ENCODE results near the gene ST7. TPM values are rescaled to one million over a fixed set of nuclear protein-coding genes. Genes with fewer than 3 reads are reported as not detected.

ST7 gene
- total RNA-seq, 2 experiments from 2014 or later = 5.9 to 9.2 TPM

GRCh38 chr7:117112640-117113039 lies 159.3 kb downstream of the ST7 start:
- no peaks in the 10 kb centered on the region for H3K27me3 Mint-ChIP-seq
- ATAC-seq (no peak), DNase-seq (no peak)
- ChIA-PET POLR2A (no interaction called here), CTCF (interaction anchor here (1.1 to 1.2 kb wide), 2 partner anchors 9 to 124 kb away, joined by 4 read pairs; no protein-coding TSS in a partner anchor)
- no peak overlapping the region for H3K27ac Mint-ChIP-seq
- peaks cover 7% of the 10 kb centered on the region for H3K36me3 Mint-ChIP-seq (ENCODE audit: low read depth)
- peaks cover 36% of the 10 kb centered on the region for H3K4me1 Mint-ChIP-seq (ENCODE audit: low read depth)
- peaks cover 2% of the 10 kb centered on the region for H3K9me3 Mint-ChIP-seq
- H3K4me3 Mint-ChIP-seq = no peak overlapping the region
- intact Hi-C loops (cut with micrococcal nuclease) = no loop called here
- no peak for TF ChIP-seq CTCF (IDR thresholded peaks at IDR 0.05)

GRCh38 chr7:117113871-117114270 lies 160.6 kb downstream of the ST7 start:
- no peak for ATAC-seq
- Mint-ChIP-seq H3K36me3 (ENCODE audit: low read depth) (peaks cover 4% of the 10 kb centered on the region), H3K27ac (no peak overlapping the region), H3K9me3 (no peaks in the 10 kb centered on the region), H3K4me3 (no peak overlapping the region), H3K4me1 (ENCODE audit: low read depth) (peaks cover 28% of the 10 kb centered on the region), H3K27me3 (no peaks in the 10 kb centered on the region)
- ChIA-PET POLR2A (no interaction called here), CTCF (interaction anchor here (1.8 to 14.8 kb wide), 2 partner anchors 46 to 128 kb away, joined by 4 to 307 read pairs; no protein-coding TSS in a partner anchor)
- no peak for DNase-seq
- no peak for TF ChIP-seq CTCF (IDR thresholded peaks at IDR 0.05)
- intact Hi-C loops (cut with micrococcal nuclease) = no loop called here

GRCh38 chr7:117114272-117114671 lies 161.0 kb downstream of the ST7 start:
- no peaks in the 10 kb centered on the region for H3K9me3 Mint-ChIP-seq
- POLR2A ChIA-PET = no interaction called here
- ATAC-seq (no peak), DNase-seq (no peak)
- no peak for TF ChIP-seq CTCF (IDR thresholded peaks at IDR 0.05)
- peaks cover 24% of the 10 kb centered on the region for H3K4me1 Mint-ChIP-seq (ENCODE audit: low read depth)
- no peak overlapping the region for H3K4me3 Mint-ChIP-seq
- no peaks in the 10 kb centered on the region for H3K27me3 Mint-ChIP-seq
- intact Hi-C loops (cut with micrococcal nuclease) = no loop called here
- H3K36me3 Mint-ChIP-seq (ENCODE audit: low read depth) = peaks cover 2% of the 10 kb centered on the region
- CTCF ChIA-PET = interaction anchor here (0.6 to 14.8 kb wide), 5 partner anchors 13 to 184 kb away, joined by 3 to 307 read pairs (median 4); no protein-coding TSS in a partner anchor
- no peak overlapping the region for H3K27ac Mint-ChIP-seq

- ChIA-PET POLR2A (no interaction called here), CTCF (interaction anchor here (1.2 to 14.8 kb wide), 5 partner anchors 11 to 185 kb away, joined by 3 to 307 read pairs (median 8); no protein-coding TSS in a partner anchor)
- ATAC-seq = no peak
- H3K9me3 Mint-ChIP-seq = no peaks in the 10 kb centered on the region
- no peak for DNase-seq
- H3K27me3 Mint-ChIP-seq = no peaks in the 10 kb centered on the region
- no peak overlapping the region for H3K4me3 Mint-ChIP-seq
- intact Hi-C loops (cut with micrococcal nuclease) = loop anchor here (5.0 kb wide), 1 partner anchor 129 kb away; no protein-coding TSS in a partner anchor
- no peaks in the 10 kb centered on the region for H3K36me3 Mint-ChIP-seq (ENCODE audit: low read depth)
- peaks cover 10% of the 10 kb centered on the region for H3K4me1 Mint-ChIP-seq (ENCODE audit: low read depth)
- no peak overlapping the region for H3K27ac Mint-ChIP-seq
- TF ChIP-seq CTCF (IDR thresholded peaks at IDR 0.05) = no peak
Observed at GRCh38 chr7:117116211-117116610, 162.9 kb downstream of the ST7 start.

- TF ChIP-seq CTCF (IDR thresholded peaks at IDR 0.05) = no peak
- DNase-seq (no peak), ATAC-seq (no peak)
- Mint-ChIP-seq H3K27me3 (no peaks in the 10 kb centered on the region), H3K4me3 (no peak overlapping the region), H3K9me3 (no peaks in the 10 kb centered on the region), H3K27ac (no peak overlapping the region), H3K36me3 (ENCODE audit: low read depth) (no peaks in the 10 kb centered on the region), H3K4me1 (ENCODE audit: low read depth) (peaks cover 7% of the 10 kb centered on the region)
- intact Hi-C loops (cut with micrococcal nuclease) = loop anchor here (5.0 kb wide), 1 partner anchor 130 kb away; no protein-coding TSS in a partner anchor
- ChIA-PET POLR2A (no interaction called here), CTCF (interaction anchor here (1.6 to 14.8 kb wide), 3 partner anchors 10 to 131 kb away, joined by 3 to 307 read pairs (median 27); no protein-coding TSS in a partner anchor)
Observed at GRCh38 chr7:117117172-117117571, 163.9 kb downstream of the ST7 start.
